Activated naive CD8-positive, alpha-beta T cell treated with anti-CD3 and anti-CD28 coated beads, Interleukin-2, amount 10 ng/mL, durations not matched to agents 7 days and 5 days (primary cell): ENCODE data around the gene FCGBP. TPM values are rescaled to one million over a fixed set of nuclear protein-coding genes. Genes with fewer than 3 reads are reported as not detected.
A peak's percentile ranks its signal among the peaks of the same experiment; 100 is the strongest.
"Not testable (repeated sequence)": the region's sequence is repeated elsewhere in the genome, so short reads cannot be mapped to it uniquely, and the experiment has no call there.

Experiments
- ATAC-seq: fragments of 150-1000 bp; cut with Tn5 transposase; one replicate; pipeline ENCODE4 v1.10.0; 2021; ENCODE audit warnings: low read depth, moderate library complexity
- POLR2A ChIA-PET: fragments of 350-600 bp; sonication (Branson Sonifier 250); formaldehyde crosslinking; loops from one replicate; lab custom pipeline; 2021; ENCODE audit warnings: antibody characterized with exemption; lab: Charles Lee
- DNase-seq: peaks from one replicate; pipeline ENCODE4 v3.0.0; 2021
- H3K27ac Mint-ChIP-seq: one replicate; pipeline ENCODE4 v1.8.0; 2022; ENCODE audit warnings: mild to moderate bottlenecking, mixed read lengths
- H3K27me3 Mint-ChIP-seq: one replicate; pipeline ENCODE4 v1.8.0; 2022; ENCODE audit warnings: mild to moderate bottlenecking, moderate library complexity, mixed read lengths
- H3K36me3 Mint-ChIP-seq: one replicate; pipeline ENCODE4 v1.8.0; 2021; ENCODE audit warnings: mild to moderate bottlenecking, mixed read lengths
- H3K4me1 Mint-ChIP-seq: one replicate; pipeline ENCODE4 v1.8.0; 2021; ENCODE audit warnings: mixed read lengths
- H3K4me3 Mint-ChIP-seq: one replicate; pipeline ENCODE4 v1.8.0; 2022; ENCODE audit warnings: mild to moderate bottlenecking, moderate library complexity, mixed read lengths
- H3K9me3 Mint-ChIP-seq: one replicate; pipeline ENCODE4 v1.8.0; 2021; ENCODE audit warnings: mixed read lengths
- total RNA-seq, 2 experiments: library from RNA; stranded (reverse); gene quantifications; one replicate each; pipeline ENCODE4 v1.2.3, GENCODE V29; 2021

Gene FCGBP
- total RNA-seq, 2 experiments from 2014 or later = 13.1 to 14.0 TPM

DNA sequence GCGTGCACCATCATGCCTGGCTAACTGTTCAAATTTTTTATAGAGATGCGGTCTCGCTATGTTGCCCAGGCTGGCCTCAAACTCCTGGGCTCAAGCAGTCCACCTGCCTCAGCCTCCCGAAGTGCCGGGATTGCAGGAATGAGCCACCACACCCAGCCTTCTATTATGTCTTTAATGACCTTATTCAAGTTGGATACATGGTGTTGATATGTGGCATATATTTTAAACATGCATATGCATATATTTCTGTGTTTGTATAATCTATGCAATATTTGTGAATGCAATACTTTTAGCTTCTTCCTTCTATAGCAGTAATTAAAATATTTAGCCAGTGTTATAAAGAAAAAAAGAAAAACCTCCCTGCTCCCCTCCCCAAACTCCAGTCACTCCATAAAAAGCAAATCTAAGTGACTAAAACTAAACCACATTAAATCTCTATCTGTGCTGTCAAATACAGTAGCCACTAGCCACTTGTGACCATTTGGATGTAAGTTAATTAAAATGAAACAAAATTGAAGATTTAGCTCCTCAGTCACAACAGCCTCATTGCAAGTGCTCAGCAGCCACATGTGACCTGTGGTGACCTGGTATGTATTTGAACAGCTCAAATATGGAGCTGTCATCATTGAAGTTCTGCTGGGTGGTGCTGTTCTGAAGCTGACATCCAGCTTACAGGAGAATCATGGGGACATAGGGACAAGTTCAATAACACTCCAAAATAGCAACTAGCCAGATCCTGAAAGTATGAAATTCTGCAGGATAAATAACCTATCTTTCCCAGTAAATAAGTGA lies 27.4 kb downstream of the FCGBP start:
- Mint-ChIP-seq H3K27ac (no peak overlapping the region), H3K9me3 (no peaks in the 10 kb centered on the region), H3K36me3 (no peaks in the 10 kb centered on the region), H3K27me3 (no peaks in the 10 kb centered on the region), H3K4me1 (peaks cover 5% of the 10 kb centered on the region), H3K4me3 (no peak overlapping the region)
- POLR2A ChIA-PET = interaction anchor here (0.6 to 1.5 kb wide), 3 partner anchors 63 to 383 kb away, joined by 3 to 7 read pairs (median 3); partner anchors contain the start of gene PSMC4
- DNase-seq (no peak), ATAC-seq (no peak)

DNA sequence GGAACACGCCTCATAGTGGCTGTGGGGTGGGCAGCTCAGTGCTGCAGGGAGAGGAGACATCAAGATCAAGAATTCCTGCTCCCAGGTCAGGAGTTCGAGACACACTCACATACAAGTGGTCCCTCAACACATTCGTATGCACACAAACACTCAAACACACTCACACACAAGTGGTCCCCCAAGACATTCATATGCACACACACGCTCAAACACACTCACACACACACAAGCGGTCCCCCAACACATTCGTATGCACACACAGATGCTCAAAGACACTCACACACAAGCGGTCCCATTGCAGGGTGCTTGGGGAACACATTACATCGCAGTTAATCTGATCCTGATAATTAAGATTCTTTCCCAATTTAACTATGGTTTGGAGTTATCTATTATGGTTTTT lies 28.2 kb downstream of the FCGBP start:
- DNase-seq (no peak), ATAC-seq (no peak)
- Mint-ChIP-seq H3K9me3 (no peaks in the 10 kb centered on the region), H3K4me1 (peaks cover 4% of the 10 kb centered on the region), H3K27me3 (no peaks in the 10 kb centered on the region), H3K4me3 (no peak overlapping the region), H3K36me3 (no peaks in the 10 kb centered on the region), H3K27ac (no peak overlapping the region)
- POLR2A ChIA-PET = interaction anchor here (1.5 kb wide), 1 partner anchor 64 kb away, joined by 7 read pairs; no protein-coding TSS in a partner anchor

DNA sequence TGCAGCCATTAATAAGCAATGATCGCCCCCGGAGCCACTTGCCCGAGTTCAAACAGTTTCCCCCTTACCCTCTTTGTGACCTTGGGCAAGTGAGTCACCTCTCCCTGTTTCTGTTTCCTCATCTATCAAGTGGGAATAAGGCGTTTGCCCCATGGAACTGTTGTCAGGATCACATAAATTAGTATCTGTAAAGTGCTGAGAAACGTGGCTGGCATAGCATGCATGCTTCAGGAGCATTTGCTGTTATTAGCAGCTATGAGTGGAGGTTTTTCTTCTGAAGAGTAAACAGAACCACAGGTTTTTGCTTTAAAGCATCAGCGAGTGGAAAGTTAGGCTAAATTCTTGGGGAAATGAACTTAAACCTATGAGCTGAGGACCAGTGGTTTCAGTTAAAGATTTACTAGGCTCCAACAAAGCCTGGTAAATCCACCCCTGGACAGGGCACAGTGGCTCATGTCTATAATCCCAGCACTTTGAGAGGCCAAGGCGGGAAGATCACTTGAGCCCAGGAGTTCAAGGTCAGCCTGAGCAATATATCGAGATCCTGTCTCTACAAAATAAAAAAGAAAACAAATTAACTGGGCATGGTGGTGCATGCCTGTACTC lies 30.8 kb downstream of the FCGBP start:
- H3K9me3 Mint-ChIP-seq, POLR2A ChIA-PET, H3K36me3 Mint-ChIP-seq: not testable (repeated sequence)

DNA sequence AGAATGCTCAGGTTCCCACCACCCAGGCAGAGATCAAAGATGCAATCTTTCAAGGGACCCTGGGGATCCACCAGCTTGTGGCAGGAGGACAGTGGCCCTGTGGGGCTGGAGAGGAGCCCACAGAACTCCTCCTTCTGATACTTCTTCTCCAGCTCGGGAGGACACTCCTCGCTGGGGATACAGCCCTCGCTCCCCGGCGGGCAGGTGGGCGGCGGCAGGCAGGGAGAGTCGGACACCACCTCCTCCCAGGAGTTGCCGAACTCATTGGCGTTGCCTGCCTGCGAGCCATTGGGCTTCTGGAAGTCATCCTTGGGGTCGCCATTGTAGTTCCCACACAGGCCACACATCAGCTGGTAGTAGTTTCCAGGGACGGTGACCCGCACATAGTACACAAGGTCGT lies 32.1 kb downstream of the FCGBP start:
- H3K9me3 Mint-ChIP-seq, H3K36me3 Mint-ChIP-seq, POLR2A ChIA-PET, H3K4me3 Mint-ChIP-seq, H3K27me3 Mint-ChIP-seq, ATAC-seq, H3K4me1 Mint-ChIP-seq, DNase-seq, H3K27ac Mint-ChIP-seq: not testable (repeated sequence)

More for the DNA sequence above, 30.8 kb downstream of the FCGBP start:
- DNase-seq, H3K27me3 Mint-ChIP-seq, H3K27ac Mint-ChIP-seq, H3K4me3 Mint-ChIP-seq, H3K4me1 Mint-ChIP-seq, ATAC-seq: not testable (repeated sequence)

- POLR2A ChIA-PET, H3K4me3 Mint-ChIP-seq, DNase-seq, H3K27me3 Mint-ChIP-seq, ATAC-seq, H3K9me3 Mint-ChIP-seq, H3K36me3 Mint-ChIP-seq, H3K27ac Mint-ChIP-seq, H3K4me1 Mint-ChIP-seq: not testable (repeated sequence)
Measured at GRCh38 chr19:39901681-39902080, 32.8 kb downstream of the FCGBP start.

DNA sequence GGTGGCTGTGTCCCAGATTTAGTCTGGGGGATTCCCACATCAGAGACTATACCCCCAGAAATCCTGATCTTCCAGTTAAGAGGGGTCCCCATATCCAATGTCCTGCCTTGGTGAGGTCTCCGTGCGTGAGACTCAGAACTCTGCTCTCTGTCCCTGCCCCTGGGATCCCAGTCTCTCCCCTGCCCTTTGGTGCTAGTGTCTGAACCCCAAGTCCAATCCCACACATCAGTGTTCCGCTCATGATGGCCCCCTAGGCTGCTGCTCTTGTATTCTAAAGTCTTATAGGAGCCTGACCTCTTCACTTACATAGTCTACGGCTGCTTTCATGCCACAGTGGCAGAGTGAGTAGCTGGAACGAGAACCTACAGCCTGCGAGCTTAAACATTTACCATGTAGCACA lies 35.6 kb downstream of the FCGBP start:
- H3K9me3 Mint-ChIP-seq, H3K36me3 Mint-ChIP-seq, H3K27me3 Mint-ChIP-seq, ATAC-seq, H3K4me1 Mint-ChIP-seq, H3K4me3 Mint-ChIP-seq, POLR2A ChIA-PET, DNase-seq: not testable (repeated sequence)
- H3K27ac Mint-ChIP-seq = peak overlapping the region; percentile 9

GRCh38 chr19:39897511-39898245 lies 36.8 kb downstream of the FCGBP start:
- ATAC-seq (peak; percentile 83), DNase-seq (peak; percentile 72)
- not testable (repeated sequence) for H3K27me3 Mint-ChIP-seq, H3K4me3 Mint-ChIP-seq, H3K4me1 Mint-ChIP-seq, H3K9me3 Mint-ChIP-seq, H3K36me3 Mint-ChIP-seq
- H3K27ac Mint-ChIP-seq = peak overlapping the region; percentile 42
- POLR2A ChIA-PET = interaction anchor here (1.3 kb wide), 1 partner anchor 73 kb away, joined by 8 read pairs; the partner anchor contains the start of gene PSMC4

DNA sequence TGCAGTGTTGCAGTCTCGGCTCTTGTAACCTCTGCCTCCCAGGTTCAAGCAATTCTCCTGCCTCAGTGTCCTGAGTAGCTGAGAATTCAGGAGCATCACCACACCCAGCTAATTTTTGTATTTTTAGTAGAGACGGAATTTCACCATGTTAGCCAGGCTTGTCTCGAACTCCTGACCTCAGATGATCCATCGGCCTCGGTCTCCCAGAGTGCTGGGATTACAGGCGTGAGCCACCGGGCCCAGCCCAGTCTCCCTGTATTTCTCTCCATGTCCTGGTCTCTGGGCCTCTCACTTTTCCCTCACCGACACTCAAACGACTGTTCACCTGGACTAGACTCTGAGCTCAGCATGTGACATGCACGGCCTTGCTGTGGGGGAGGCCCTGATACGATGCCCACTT lies 39.3 kb downstream of the FCGBP start:
- peak; percentile 15 for DNase-seq
- H3K4me1 Mint-ChIP-seq, H3K4me3 Mint-ChIP-seq, H3K27me3 Mint-ChIP-seq, H3K36me3 Mint-ChIP-seq, POLR2A ChIA-PET, H3K9me3 Mint-ChIP-seq, ATAC-seq: not testable (repeated sequence)
- H3K27ac Mint-ChIP-seq = peak overlapping the region; percentile 68

DNA sequence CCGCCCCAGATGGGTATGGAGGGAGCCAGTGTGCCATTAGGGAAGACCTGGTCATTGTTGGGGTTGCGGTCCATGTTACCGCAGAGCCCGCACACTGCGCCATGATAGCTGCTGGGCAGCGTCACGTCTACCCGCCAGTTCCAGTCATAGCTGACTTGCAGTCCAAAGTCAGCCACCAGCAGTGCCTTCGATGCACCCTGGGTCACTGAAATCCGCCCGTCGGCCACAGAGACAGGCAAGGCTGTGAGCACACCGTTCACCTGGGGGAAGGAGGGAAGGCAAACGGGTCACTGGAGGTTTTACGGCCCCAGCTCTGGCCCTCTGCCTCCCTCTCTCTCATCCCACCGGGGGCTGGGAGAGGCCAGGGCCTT lies 40.2 kb downstream of the FCGBP start:
- H3K4me1 Mint-ChIP-seq, H3K27ac Mint-ChIP-seq, POLR2A ChIA-PET, H3K27me3 Mint-ChIP-seq, ATAC-seq, H3K36me3 Mint-ChIP-seq, H3K4me3 Mint-ChIP-seq, H3K9me3 Mint-ChIP-seq: not testable (repeated sequence)
- DNase-seq = peak; percentile 20

GRCh38 chr19:39893366-39894235 lies 40.8 kb downstream of the FCGBP start:
- H3K36me3 Mint-ChIP-seq, H3K27me3 Mint-ChIP-seq, H3K4me1 Mint-ChIP-seq, POLR2A ChIA-PET, H3K9me3 Mint-ChIP-seq: not testable (repeated sequence)
- DNase-seq (peak; percentile 39), ATAC-seq (peak; percentile 17)
- H3K4me3 Mint-ChIP-seq = peak overlapping the region; percentile 18
- H3K27ac Mint-ChIP-seq = peak overlapping the region; percentile 73

DNA sequence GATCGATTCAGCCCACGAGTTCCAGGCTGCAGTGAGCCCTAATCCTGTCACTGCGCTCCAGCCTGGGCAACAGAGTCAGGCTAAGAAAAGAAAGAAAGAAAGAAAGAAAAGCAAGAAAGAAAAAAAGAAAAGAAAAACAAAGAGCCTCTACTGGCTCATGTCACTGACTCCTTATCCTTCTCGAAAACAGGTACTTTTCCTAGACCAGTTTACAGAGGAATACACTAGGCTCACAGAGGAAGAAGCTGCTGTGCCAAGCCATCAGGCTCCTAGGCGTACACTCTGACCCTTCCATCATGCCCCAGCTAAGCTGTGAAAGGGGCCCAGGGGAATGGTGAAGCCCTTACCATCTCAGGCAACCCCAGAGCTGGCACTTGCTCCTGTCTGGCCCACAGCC lies 41.9 kb downstream of the FCGBP start:
- ATAC-seq, H3K36me3 Mint-ChIP-seq, H3K9me3 Mint-ChIP-seq, DNase-seq, POLR2A ChIA-PET, H3K4me1 Mint-ChIP-seq, H3K27me3 Mint-ChIP-seq, H3K4me3 Mint-ChIP-seq: not testable (repeated sequence)
- peak overlapping the region; percentile 40 for H3K27ac Mint-ChIP-seq

DNA sequence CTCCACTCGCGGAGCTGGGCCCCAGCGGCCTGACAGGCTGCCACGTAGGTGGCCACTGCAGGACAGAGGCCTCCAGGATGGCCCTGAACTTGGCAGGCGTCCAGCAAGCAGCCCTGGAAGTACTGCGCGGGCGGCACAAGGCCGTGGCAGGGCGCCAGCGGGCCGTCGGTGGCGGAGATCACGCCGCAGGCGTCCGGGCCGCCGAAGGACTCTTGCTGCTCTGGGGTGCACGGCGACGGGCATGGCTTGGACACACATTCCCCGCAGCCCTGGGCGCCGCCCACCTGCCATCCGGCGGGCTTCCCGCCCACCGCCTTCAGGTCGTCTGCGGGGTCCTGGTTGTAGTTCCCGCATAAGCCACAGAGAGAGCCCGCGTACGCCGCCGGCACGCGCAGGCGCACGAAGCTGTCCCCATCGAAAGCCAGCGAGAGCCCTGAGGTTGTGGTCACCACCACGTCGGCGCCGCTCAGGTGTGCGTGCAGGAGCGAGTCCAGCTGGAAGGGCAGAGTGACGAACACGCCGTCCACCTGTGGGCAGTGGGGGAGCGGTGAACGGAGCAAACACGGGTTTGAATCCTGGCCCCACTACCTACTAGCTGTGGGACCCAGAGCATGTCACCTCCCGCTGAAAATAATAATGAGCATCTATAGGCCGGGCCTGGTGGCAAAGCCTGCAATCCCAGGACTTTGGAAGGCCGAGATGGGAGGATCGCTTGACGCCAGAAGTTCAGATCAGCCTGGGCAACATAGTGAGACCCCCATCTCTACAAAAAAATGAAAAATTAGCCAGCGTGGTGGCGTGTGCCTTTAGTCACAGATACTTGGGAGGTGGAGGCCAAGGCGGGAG lies 42.6 kb downstream of the FCGBP start:
- H3K9me3 Mint-ChIP-seq, H3K4me3 Mint-ChIP-seq, H3K36me3 Mint-ChIP-seq, ATAC-seq, POLR2A ChIA-PET, H3K4me1 Mint-ChIP-seq, H3K27me3 Mint-ChIP-seq: not testable (repeated sequence)
- DNase-seq = peak; percentile 30
- peak overlapping the region; percentile 40 for H3K27ac Mint-ChIP-seq
